ENCODE results near the gene MYOM1. TPM values are rescaled to one million over a fixed set of nuclear protein-coding genes. Genes with fewer than 3 reads are reported as not detected.
"Not testable (repeated sequence)": the region's sequence is repeated elsewhere in the genome, so short reads cannot be mapped to it uniquely, and the experiment has no call there.

Gene MYOM1
- total RNA-seq, 1 donor from 2014 or later, result 2.0 TPM

- H3K4me1 Mint-ChIP-seq (ENCODE audit: unreplicated experiment), result peaks cover 28% of the 10 kb centered on the region
- no peak for TF ChIP-seq CTCF (conservative IDR thresholded peaks at IDR 0.05)
- H3K9me3 Mint-ChIP-seq, result no peaks in the 10 kb centered on the region
- H3K27ac Mint-ChIP-seq, result no peak overlapping the region
- no peaks in the 10 kb centered on the region for H3K27me3 Mint-ChIP-seq
- no peaks in the 10 kb centered on the region for H3K36me3 Mint-ChIP-seq
- H3K4me3 Mint-ChIP-seq, result no peak overlapping the region
- peak; percentile 24 for DNase-seq (ENCODE audit: extremely low spot score, unreplicated experiment)
These were observed 149.9 kb downstream of the MYOM1 start for GRCh38 chr18:3069671-3070433.

- no peaks in the 10 kb centered on the region for H3K27me3 Mint-ChIP-seq
- no peak overlapping the region for H3K27ac Mint-ChIP-seq
- H3K4me1 Mint-ChIP-seq (ENCODE audit: unreplicated experiment), result peaks cover 27% of the 10 kb centered on the region
- no peaks in the 10 kb centered on the region for H3K36me3 Mint-ChIP-seq
- no peak for TF ChIP-seq CTCF (conservative IDR thresholded peaks at IDR 0.05)
- no peak overlapping the region for H3K4me3 Mint-ChIP-seq
- H3K9me3 Mint-ChIP-seq, result no peaks in the 10 kb centered on the region
- DNase-seq (ENCODE audit: extremely low spot score, unreplicated experiment), result peak; percentile 25
These were observed 152.0 kb downstream of the MYOM1 start for GRCh38 chr18:3067722-3068121.

GRCh38 chr18:3067165-3067661 is 152.6 kb downstream of the MYOM1 start:
- Mint-ChIP-seq H3K4me1 (ENCODE audit: unreplicated experiment) (peaks cover 27% of the 10 kb centered on the region), H3K4me3 (no peak overlapping the region), H3K27me3 (no peaks in the 10 kb centered on the region), H3K36me3 (no peaks in the 10 kb centered on the region), H3K27ac (no peak overlapping the region), H3K9me3 (no peaks in the 10 kb centered on the region)
- DNase-seq (ENCODE audit: extremely low spot score, unreplicated experiment), result peak; percentile 51
- no peak for TF ChIP-seq CTCF (conservative IDR thresholded peaks at IDR 0.05)

DNA sequence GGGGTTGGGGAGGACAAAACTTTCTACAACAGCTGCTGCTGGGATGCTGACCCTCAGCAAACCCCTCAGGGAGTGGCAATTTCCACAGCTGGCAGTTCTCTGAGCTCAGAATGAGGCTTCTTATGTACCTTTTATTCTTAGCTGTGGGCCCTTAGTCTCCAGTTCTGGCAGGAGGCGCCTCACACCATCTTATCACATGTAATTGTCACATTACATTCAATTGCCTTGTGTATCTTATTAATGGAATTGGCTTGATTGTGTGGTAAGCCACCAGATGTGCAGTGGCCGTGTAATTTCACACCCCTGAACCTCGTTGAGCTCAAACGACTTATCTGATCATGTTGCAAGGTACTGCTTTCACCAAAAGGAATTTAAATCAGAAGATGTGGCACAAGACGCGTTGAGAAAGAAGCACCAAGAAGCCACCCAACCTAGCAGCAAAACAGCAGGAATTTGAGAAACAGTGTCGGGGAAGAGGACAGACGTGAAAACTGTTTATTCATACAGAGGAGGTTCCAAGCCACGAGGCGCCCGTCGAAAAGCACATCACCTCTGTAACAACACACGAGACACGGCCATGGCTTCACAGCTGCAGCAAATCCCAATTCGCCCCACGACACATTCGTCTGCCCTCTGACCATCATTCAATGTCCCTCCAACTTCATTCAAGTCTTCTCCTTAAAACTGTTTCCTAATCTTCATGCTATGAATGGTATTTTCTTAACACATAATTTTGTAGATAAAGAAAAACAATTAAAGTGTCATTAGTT is 153.2 kb downstream of the MYOM1 start:
- Mint-ChIP-seq H3K9me3 (no peaks in the 10 kb centered on the region), H3K4me1 (ENCODE audit: unreplicated experiment) (peaks cover 27% of the 10 kb centered on the region), H3K27ac (no peak overlapping the region), H3K27me3 (no peaks in the 10 kb centered on the region), H3K4me3 (no peak overlapping the region), H3K36me3 (no peaks in the 10 kb centered on the region)
- TF ChIP-seq CTCF (conservative IDR thresholded peaks at IDR 0.05), result no peak
- peak; percentile 24 for DNase-seq (ENCODE audit: extremely low spot score, unreplicated experiment)

GRCh38 chr18:3063766-3064165 is 156.0 kb downstream of the MYOM1 start:
- H3K9me3 Mint-ChIP-seq, H3K27ac Mint-ChIP-seq, H3K4me3 Mint-ChIP-seq, H3K27me3 Mint-ChIP-seq, H3K36me3 Mint-ChIP-seq: not testable (repeated sequence)
- H3K4me1 Mint-ChIP-seq (ENCODE audit: unreplicated experiment), result peaks cover 22% of the 10 kb centered on the region
- peak; percentile 10 for DNase-seq (ENCODE audit: extremely low spot score, unreplicated experiment)
